ENCODE results near the gene SFT2D3.
A peak's percentile ranks its signal among the peaks of the same experiment; 100 is the strongest.

The SFT2D3 gene

GRCh38 chr2:127688405-127688804 is 12.9 kb upstream of the SFT2D3 start:
- TF ChIP-seq CTCF (IDR thresholded peaks at IDR 0.05): no peak
- no peaks in the 10 kb centered on the region for H3K9me3 ChIP-seq
- H3K4me3 ChIP-seq: no peak overlapping the region
- intact Hi-C loops (cut with DNase I; ENCODE audit: low total_unique reads): no loop called here
- no peak for DNase-seq
- no peaks in the 10 kb centered on the region for H3K36me3 ChIP-seq
- peaks cover 0 to 7% (median 0%) of the 10 kb centered on the region in 4 donors for H3K4me1 ChIP-seq
- no peak overlapping the region for H3K27ac ChIP-seq
- no peaks in the 10 kb centered on the region for H3K27me3 ChIP-seq

GRCh38 chr2:127690696-127691095 is 10.6 kb upstream of the SFT2D3 start:
- Histone ChIP-seq H3K27ac (no peak overlapping the region), H3K27me3 (no peaks in the 10 kb centered on the region), H3K36me3 (no peaks in the 10 kb centered on the region), H3K4me3 (no peak overlapping the region), H3K4me1 (peaks cover 0 to 11% (median 3%) of the 10 kb centered on the region in 4 donors), H3K9me3 (no peaks in the 10 kb centered on the region)
- intact Hi-C loops (cut with DNase I; ENCODE audit: low total_unique reads): loop anchor here (10.0 kb wide), 1 partner anchor 334 kb away; the partner anchor contains the start of gene SAP130
- no peak for TF ChIP-seq CTCF (IDR thresholded peaks at IDR 0.05)
- DNase-seq: no peak

- intact Hi-C loops (cut with DNase I; ENCODE audit: low total_unique reads): loop anchor here (5.0 to 10.0 kb wide), 3 partner anchors 103 to 330 kb away; partner anchors contain the start of gene SAP130
Measured at GRCh38 chr2:127694986-127695385, 6.3 kb upstream of the SFT2D3 start.

GRCh38 chr2:127695491-127696472 is 5.5 kb upstream of the SFT2D3 start:
- peak; percentile 51 to 54 for TF ChIP-seq CTCF (IDR thresholded peaks at IDR 0.05)
- Histone ChIP-seq H3K9me3 (no peaks in the 10 kb centered on the region), H3K36me3 (no peaks in the 10 kb centered on the region), H3K4me3 (peak overlapping the region; percentile 41 to 44), H3K27me3 (no peaks in the 10 kb centered on the region), H3K27ac (peak overlapping the region; percentile 62 to 87), H3K4me1 (peaks cover 0 to 24% (median 8%) of the 10 kb centered on the region in 4 donors)
- intact Hi-C loops (cut with DNase I; ENCODE audit: low total_unique reads): loop anchor here (5.0 to 10.0 kb wide), 3 partner anchors 103 to 329 kb away; partner anchors contain the start of gene SAP130
- DNase-seq: peak; percentile 71 to 89

More at GRCh38 chr2:127694986-127695385, 6.3 kb upstream of the SFT2D3 start:
- no peaks in the 10 kb centered on the region for H3K36me3 ChIP-seq
- DNase-seq: peak; percentile 77 to 90
- H3K4me1 ChIP-seq: peaks cover 0 to 19% (median 7%) of the 10 kb centered on the region in 4 donors
- no peaks in the 10 kb centered on the region for H3K9me3 ChIP-seq
- H3K27ac ChIP-seq: peak overlapping the region; percentile 62 to 87
- peak overlapping the region; percentile 41 to 44 for H3K4me3 ChIP-seq
- H3K27me3 ChIP-seq: no peaks in the 10 kb centered on the region
- TF ChIP-seq CTCF (IDR thresholded peaks at IDR 0.05): no peak

- DNase-seq: no peak
- Histone ChIP-seq H3K4me1 (peaks cover 0 to 27% (median 12%) of the 10 kb centered on the region in 4 donors), H3K27me3 (no peaks in the 10 kb centered on the region), H3K9me3 (no peaks in the 10 kb centered on the region), H3K27ac (no peak overlapping the region), H3K4me3 (no peak overlapping the region), H3K36me3 (no peaks in the 10 kb centered on the region)
- TF ChIP-seq CTCF (IDR thresholded peaks at IDR 0.05): no peak
- intact Hi-C loops (cut with DNase I; ENCODE audit: low total_unique reads): loop anchor here (5.0 to 10.0 kb wide), 3 partner anchors 105 to 327 kb away; partner anchors contain the start of gene SAP130
Measured at GRCh38 chr2:127697482-127698180, 3.7 kb upstream of the SFT2D3 start.

All from tibial artery (tissue), 4 donors.